Measurements from ENCODE around the gene USP6. TPM values are rescaled to one million over a fixed set of nuclear protein-coding genes. Genes with fewer than 3 reads are reported as not detected.
"Not testable (repeated sequence)": the region's sequence is repeated elsewhere in the genome, so short reads cannot be mapped to it uniquely, and the experiment has no call there.

Gene USP6
- total RNA-seq, 2 experiments from 2014 or later: 0.04 to 0.07 TPM

GRCh38 chr17:5135726-5136579 lies 20.1 kb downstream of the USP6 start:
- POLR2A ChIA-PET: no interaction called here
- H3K36me3 Mint-ChIP-seq (ENCODE audit: low read depth): no peaks in the 10 kb centered on the region
- no peaks in the 10 kb centered on the region for H3K9me3 Mint-ChIP-seq
- H3K4me3 Mint-ChIP-seq: no peak overlapping the region
- no peaks in the 10 kb centered on the region for H3K4me1 Mint-ChIP-seq (ENCODE audit: low read depth)
- H3K27me3 Mint-ChIP-seq: no peaks in the 10 kb centered on the region
- H3K27ac Mint-ChIP-seq: no peak overlapping the region
- intact Hi-C loops (cut with micrococcal nuclease): no loop called here
- CTCF ChIA-PET: no interaction called here
- DNase-seq (no peak), ATAC-seq (no peak)
- TF ChIP-seq CTCF (IDR thresholded peaks at IDR 0.05): no peak

- DNase-seq; H3K27ac Mint-ChIP-seq; H3K9me3 Mint-ChIP-seq; POLR2A ChIA-PET; H3K4me3 Mint-ChIP-seq; intact Hi-C loops (cut with micrococcal nuclease); H3K27me3 Mint-ChIP-seq; H3K4me1 Mint-ChIP-seq (ENCODE audit: low read depth); H3K36me3 Mint-ChIP-seq (ENCODE audit: low read depth); CTCF ChIA-PET; ATAC-seq: not testable (repeated sequence)
Observed at GRCh38 chr17:5136580-5137412, 21.0 kb downstream of the USP6 start.

GRCh38 chr17:5137511-5138197 lies 21.8 kb downstream of the USP6 start:
- DNase-seq; POLR2A ChIA-PET; H3K36me3 Mint-ChIP-seq (ENCODE audit: low read depth); CTCF ChIA-PET; H3K4me1 Mint-ChIP-seq (ENCODE audit: low read depth); ATAC-seq; H3K27ac Mint-ChIP-seq; H3K9me3 Mint-ChIP-seq; H3K27me3 Mint-ChIP-seq; intact Hi-C loops (cut with micrococcal nuclease); H3K4me3 Mint-ChIP-seq: not testable (repeated sequence)

- not testable (repeated sequence) for H3K4me3 Mint-ChIP-seq
Observed at GRCh38 chr17:5138198-5138544, 22.3 kb downstream of the USP6 start.

GRCh38 chr17:5138616-5139457 lies 23.0 kb downstream of the USP6 start:
- CTCF ChIA-PET: no interaction called here

More at GRCh38 chr17:5138198-5138544, 22.3 kb downstream of the USP6 start:
- CTCF ChIA-PET; DNase-seq; intact Hi-C loops (cut with micrococcal nuclease); H3K27ac Mint-ChIP-seq; H3K36me3 Mint-ChIP-seq (ENCODE audit: low read depth); H3K27me3 Mint-ChIP-seq; ATAC-seq; POLR2A ChIA-PET; H3K9me3 Mint-ChIP-seq; H3K4me1 Mint-ChIP-seq (ENCODE audit: low read depth): not testable (repeated sequence)

More at GRCh38 chr17:5138616-5139457, 23.0 kb downstream of the USP6 start:
- Mint-ChIP-seq H3K4me3 (no peak overlapping the region), H3K4me1 (ENCODE audit: low read depth) (no peaks in the 10 kb centered on the region), H3K36me3 (ENCODE audit: low read depth) (no peaks in the 10 kb centered on the region), H3K27me3 (no peaks in the 10 kb centered on the region), H3K9me3 (no peaks in the 10 kb centered on the region), H3K27ac (no peak overlapping the region)
- ATAC-seq (no peak), DNase-seq (no peak)
- intact Hi-C loops (cut with micrococcal nuclease): no loop called here
- TF ChIP-seq CTCF (IDR thresholded peaks at IDR 0.05): no peak
- POLR2A ChIA-PET: no interaction called here

Data from activated CD8-positive, alpha-beta T cell treated with anti-CD3 and anti-CD28 coated beads for 36 hours (primary cell).